Measurements from ENCODE around the gene MTAP. TPM values are rescaled to one million over a fixed set of nuclear protein-coding genes. Genes with fewer than 3 reads are reported as not detected.
A peak's percentile ranks its signal among the peaks of the same experiment; 100 is the strongest.

MTAP gene
- total RNA-seq, 2 experiments from 2014 or later, result 44.9 to 63.7 TPM

DNA sequence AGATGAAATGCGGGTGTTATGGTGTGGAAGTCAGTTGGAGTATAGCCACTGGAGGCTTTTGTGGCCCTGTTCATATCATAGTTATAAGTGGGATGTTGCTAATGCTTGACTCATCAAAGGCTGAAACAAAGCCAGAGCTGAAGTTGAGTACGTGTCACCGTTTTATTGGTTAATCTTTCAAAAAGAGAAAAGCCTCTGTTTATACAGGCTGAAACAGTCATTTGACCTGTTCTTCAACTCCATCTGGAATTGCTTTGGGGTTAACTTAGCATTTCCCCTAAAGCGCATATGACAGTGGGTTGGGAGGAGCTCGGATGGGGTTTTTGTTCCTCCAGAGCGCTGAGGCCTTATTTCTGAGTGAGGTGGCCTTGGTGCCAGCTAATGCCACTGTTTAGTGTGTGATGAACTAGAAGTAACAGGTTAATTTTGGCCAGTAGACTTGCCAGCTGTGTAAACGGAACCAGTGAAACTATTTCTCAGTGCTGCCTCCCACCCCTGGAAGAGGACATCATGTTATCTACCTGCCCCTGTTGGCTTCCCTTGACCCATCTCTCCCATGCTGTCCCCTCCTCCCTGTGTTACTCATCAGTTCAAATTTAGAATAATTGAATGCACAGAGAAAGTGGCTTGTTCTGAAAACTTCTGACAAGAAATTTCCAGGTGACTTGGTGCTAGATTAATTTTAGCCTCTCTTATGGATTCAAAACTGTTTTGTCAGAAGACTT is 34.2 kb downstream of the MTAP start:
- H3K9me3 Mint-ChIP-seq (ENCODE audit: low read depth), result peaks cover 10% of the 10 kb centered on the region
- no peak for DNase-seq
- CTCF ChIA-PET, result no interaction called here
- H3K36me3 Mint-ChIP-seq, result peaks cover 79% of the 10 kb centered on the region
- H3K4me3 Mint-ChIP-seq, result no peak overlapping the region
- H3K27ac Mint-ChIP-seq, result no peak overlapping the region
- no peaks in the 10 kb centered on the region for H3K27me3 Mint-ChIP-seq
- no peak for ATAC-seq
- H3K4me1 Mint-ChIP-seq, result peaks cover 14% of the 10 kb centered on the region

- Mint-ChIP-seq H3K27me3 (no peaks in the 10 kb centered on the region), H3K4me3 (no peak overlapping the region), H3K36me3 (peaks cover 84% of the 10 kb centered on the region), H3K4me1 (peaks cover 6% of the 10 kb centered on the region), H3K9me3 (ENCODE audit: low read depth) (peaks cover 12% of the 10 kb centered on the region), H3K27ac (no peak overlapping the region)
- DNase-seq (no peak), ATAC-seq (no peak)
- CTCF ChIA-PET, result no interaction called here
These were observed 35.1 kb downstream of the MTAP start for GRCh38 chr9:21837501-21837900.

GRCh38 chr9:21840647-21841046 is 38.2 kb downstream of the MTAP start:
- CTCF ChIA-PET, result no interaction called here
- H3K9me3 Mint-ChIP-seq (ENCODE audit: low read depth), result peaks cover 24% of the 10 kb centered on the region
- H3K4me3 Mint-ChIP-seq, result no peak overlapping the region
- ATAC-seq (no peak), DNase-seq (no peak)
- peaks cover 2% of the 10 kb centered on the region for H3K4me1 Mint-ChIP-seq
- no peaks in the 10 kb centered on the region for H3K27me3 Mint-ChIP-seq
- no peak overlapping the region for H3K27ac Mint-ChIP-seq
- peaks cover 79% of the 10 kb centered on the region for H3K36me3 Mint-ChIP-seq

DNA sequence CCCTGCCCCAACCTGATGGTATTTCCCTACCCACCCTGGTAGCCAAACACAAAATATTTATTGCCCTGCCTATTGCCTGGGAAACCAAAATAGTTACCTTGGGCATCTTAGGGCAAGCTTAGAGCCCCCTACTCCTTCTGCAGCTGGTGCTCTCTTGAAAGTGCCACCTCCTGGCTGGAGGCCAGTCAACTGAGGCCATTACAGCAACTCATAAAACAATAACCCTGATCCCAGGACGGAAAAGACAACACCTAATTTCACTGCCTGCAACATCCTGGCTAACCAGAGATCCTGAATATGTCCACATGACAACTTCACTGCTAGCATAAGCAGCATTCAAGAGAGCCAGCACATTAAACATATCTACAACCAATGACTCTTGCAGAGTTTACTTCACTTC is 38.7 kb downstream of the MTAP start:
- DNase-seq (no peak), ATAC-seq (no peak)
- peaks cover 5% of the 10 kb centered on the region for H3K4me1 Mint-ChIP-seq
- H3K27ac Mint-ChIP-seq, result no peak overlapping the region
- no peaks in the 10 kb centered on the region for H3K27me3 Mint-ChIP-seq
- CTCF ChIA-PET, result no interaction called here
- peaks cover 24% of the 10 kb centered on the region for H3K9me3 Mint-ChIP-seq (ENCODE audit: low read depth)
- H3K4me3 Mint-ChIP-seq, result no peak overlapping the region
- H3K36me3 Mint-ChIP-seq, result peaks cover 80% of the 10 kb centered on the region

DNA sequence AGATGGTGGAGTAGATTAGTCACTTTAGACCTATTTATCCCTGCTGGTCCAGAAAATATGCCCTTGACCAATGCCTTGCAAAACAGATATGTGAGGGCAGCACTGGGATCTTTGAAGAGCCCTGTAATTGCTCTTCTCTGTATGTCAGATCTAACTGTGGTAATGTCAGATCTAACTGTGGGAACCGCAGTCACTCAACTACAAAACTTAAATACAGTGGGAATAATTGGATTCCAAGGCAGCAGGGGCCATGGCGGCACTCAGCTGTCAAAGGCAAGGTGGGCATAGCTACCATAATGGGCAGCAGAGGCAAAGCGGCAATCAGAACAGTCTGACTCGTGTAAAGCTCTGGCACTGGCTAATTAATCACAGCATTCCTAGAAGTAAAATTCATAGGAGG is 46.2 kb downstream of the MTAP start:
- peaks cover 14% of the 10 kb centered on the region for H3K9me3 Mint-ChIP-seq (ENCODE audit: low read depth)
- CTCF ChIA-PET, result no interaction called here
- no peak for DNase-seq
- H3K27me3 Mint-ChIP-seq, result no peaks in the 10 kb centered on the region
- no peak overlapping the region for H3K27ac Mint-ChIP-seq
- peaks cover 25% of the 10 kb centered on the region for H3K4me1 Mint-ChIP-seq
- H3K36me3 Mint-ChIP-seq, result peaks cover 77% of the 10 kb centered on the region
- H3K4me3 Mint-ChIP-seq, result no peak overlapping the region
- ATAC-seq, result no peak

DNA sequence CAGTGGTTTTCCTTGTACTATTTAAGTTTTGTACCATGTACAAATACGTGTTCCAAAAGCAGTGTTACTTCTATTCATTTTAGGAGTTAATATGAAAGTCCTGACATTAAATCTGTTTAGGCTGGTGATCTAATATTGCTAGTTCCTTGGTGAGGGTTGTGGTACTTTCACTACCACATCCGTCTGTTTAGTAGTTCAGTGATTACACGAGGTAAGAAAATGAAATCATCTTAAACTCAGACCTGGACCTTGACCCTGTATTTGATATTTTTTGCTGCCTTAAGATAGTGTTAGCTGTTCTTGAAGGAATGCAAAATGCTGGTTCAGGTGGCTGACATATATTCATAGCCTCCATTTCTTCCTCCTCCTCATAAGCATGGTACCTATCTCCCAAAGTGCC is 50.3 kb downstream of the MTAP start:
- H3K4me1 Mint-ChIP-seq, result peaks cover 18% of the 10 kb centered on the region
- peaks cover 2% of the 10 kb centered on the region for H3K9me3 Mint-ChIP-seq (ENCODE audit: low read depth)
- H3K27me3 Mint-ChIP-seq, result no peaks in the 10 kb centered on the region
- no peak overlapping the region for H3K4me3 Mint-ChIP-seq
- H3K36me3 Mint-ChIP-seq, result peaks cover 73% of the 10 kb centered on the region
- ATAC-seq (peak; percentile 85), DNase-seq (peak; percentile 50)
- no peak overlapping the region for H3K27ac Mint-ChIP-seq
- CTCF ChIA-PET, result no interaction called here

- CTCF ChIA-PET, result interaction anchor here (1.3 to 1.7 kb wide), 2 partner anchors 40 to 155 kb away, joined by 4 to 5 read pairs; no protein-coding TSS in a partner anchor
- H3K36me3 Mint-ChIP-seq, result peaks cover 74% of the 10 kb centered on the region
These were observed 51.0 kb downstream of the MTAP start for GRCh38 chr9:21853414-21853813.

GRCh38 chr9:21854119-21854518 is 51.7 kb downstream of the MTAP start:
- Mint-ChIP-seq H3K4me3 (no peak overlapping the region), H3K4me1 (peaks cover 18% of the 10 kb centered on the region), H3K36me3 (peaks cover 74% of the 10 kb centered on the region), H3K27ac (no peak overlapping the region), H3K9me3 (ENCODE audit: low read depth) (peaks cover 2% of the 10 kb centered on the region), H3K27me3 (no peaks in the 10 kb centered on the region)
- DNase-seq (no peak), ATAC-seq (no peak)
- CTCF ChIA-PET, result interaction anchor here (1.3 to 1.7 kb wide), 2 partner anchors 41 to 154 kb away, joined by 4 to 5 read pairs; no protein-coding TSS in a partner anchor

More at GRCh38 chr9:21853414-21853813, 51.0 kb downstream of the MTAP start:
- ATAC-seq (no peak), DNase-seq (no peak)
- Mint-ChIP-seq H3K4me3 (no peak overlapping the region), H3K27ac (no peak overlapping the region), H3K9me3 (ENCODE audit: low read depth) (peaks cover 2% of the 10 kb centered on the region), H3K27me3 (no peaks in the 10 kb centered on the region), H3K4me1 (peaks cover 18% of the 10 kb centered on the region)

DNA sequence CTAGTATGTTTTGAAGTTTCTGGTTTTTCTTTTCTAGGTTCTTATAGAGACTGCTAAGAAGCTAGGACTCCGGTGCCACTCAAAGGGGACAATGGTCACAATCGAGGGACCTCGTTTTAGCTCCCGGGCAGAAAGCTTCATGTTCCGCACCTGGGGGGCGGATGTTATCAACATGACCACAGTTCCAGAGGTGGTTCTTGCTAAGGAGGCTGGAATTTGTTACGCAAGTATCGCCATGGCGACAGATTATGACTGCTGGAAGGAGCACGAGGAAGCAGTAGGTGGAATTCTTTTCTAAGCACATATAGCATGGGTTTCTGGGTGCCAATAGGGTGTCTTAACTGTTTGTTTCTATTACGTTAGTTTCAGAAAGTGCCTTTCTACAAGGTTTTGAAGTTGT is 52.2 kb downstream of the MTAP start:
- no peak for DNase-seq
- ATAC-seq, result no peak
- Mint-ChIP-seq H3K4me1 (peaks cover 18% of the 10 kb centered on the region), H3K27me3 (no peaks in the 10 kb centered on the region), H3K9me3 (ENCODE audit: low read depth) (peaks cover 2% of the 10 kb centered on the region), H3K36me3 (peaks cover 74% of the 10 kb centered on the region), H3K27ac (no peak overlapping the region), H3K4me3 (no peak overlapping the region)
- CTCF ChIA-PET, result interaction anchor here (1.3 to 1.7 kb wide), 2 partner anchors 41 to 154 kb away, joined by 4 to 5 read pairs; no protein-coding TSS in a partner anchor

DNA sequence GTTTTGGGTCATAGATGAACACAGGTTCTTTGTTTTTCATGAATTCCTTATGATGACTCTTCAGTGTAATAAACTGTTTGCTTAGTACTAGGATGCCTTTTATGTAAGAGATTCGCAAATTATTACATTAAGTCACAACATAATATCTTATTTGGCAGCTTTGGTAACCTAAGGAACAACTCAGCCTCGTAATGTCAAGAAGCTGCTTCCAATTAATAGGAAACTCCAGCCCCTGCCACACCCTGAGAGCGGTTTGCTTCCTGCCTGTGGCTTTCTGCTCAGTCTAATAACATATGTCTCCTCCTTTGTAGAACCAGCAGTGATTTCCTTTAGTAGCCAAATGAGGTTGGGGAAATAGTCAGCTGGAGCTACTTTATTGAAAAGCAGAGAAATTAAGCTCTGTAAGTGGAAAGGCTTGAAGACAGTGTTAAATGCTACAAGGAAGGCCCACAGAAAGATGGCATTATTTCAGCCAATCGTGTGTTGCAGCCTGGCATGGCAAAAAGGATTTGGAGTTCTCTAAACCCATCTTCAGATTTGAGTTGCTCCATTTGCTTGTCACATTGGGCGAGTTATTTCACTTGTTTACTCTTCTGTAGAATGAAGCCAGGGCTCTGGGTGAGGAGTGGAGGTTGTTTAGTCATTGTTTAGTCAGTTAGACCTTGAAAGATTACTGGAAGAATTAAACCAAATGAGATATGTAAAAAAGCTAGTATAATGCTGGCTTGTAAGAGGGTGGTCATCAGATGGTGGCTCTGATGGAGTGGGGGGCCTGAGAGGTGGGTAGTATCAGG is 54.1 kb downstream of the MTAP start:
- peaks cover under 1% of the 10 kb centered on the region for H3K9me3 Mint-ChIP-seq (ENCODE audit: low read depth)
- H3K27ac Mint-ChIP-seq, result no peak overlapping the region
- H3K4me3 Mint-ChIP-seq, result no peak overlapping the region
- no peak for DNase-seq
- H3K36me3 Mint-ChIP-seq, result peaks cover 71% of the 10 kb centered on the region
- CTCF ChIA-PET, result interaction anchor here (1.0 kb wide), 1 partner anchor 181 kb away, joined by 3 read pairs; no protein-coding TSS in a partner anchor
- H3K4me1 Mint-ChIP-seq, result peaks cover 16% of the 10 kb centered on the region
- H3K27me3 Mint-ChIP-seq, result no peaks in the 10 kb centered on the region
- ATAC-seq, result no peak

GRCh38 chr9:21862871-21863270 is 60.4 kb downstream of the MTAP start:
- ATAC-seq (no peak), DNase-seq (no peak)
- H3K4me1 Mint-ChIP-seq, result peaks cover 2% of the 10 kb centered on the region
- peaks cover 4% of the 10 kb centered on the region for H3K9me3 Mint-ChIP-seq (ENCODE audit: low read depth)
- H3K4me3 Mint-ChIP-seq, result no peak overlapping the region
- H3K27ac Mint-ChIP-seq, result no peak overlapping the region
- no peaks in the 10 kb centered on the region for H3K27me3 Mint-ChIP-seq
- peaks cover 70% of the 10 kb centered on the region for H3K36me3 Mint-ChIP-seq
- CTCF ChIA-PET, result interaction anchor here (0.8 kb wide), 1 partner anchor 24 kb away, joined by 4 read pairs; no protein-coding TSS in a partner anchor

- Mint-ChIP-seq H3K36me3 (peaks cover 54% of the 10 kb centered on the region), H3K4me1 (peaks cover 2% of the 10 kb centered on the region), H3K27me3 (no peaks in the 10 kb centered on the region), H3K9me3 (ENCODE audit: low read depth) (peaks cover 4% of the 10 kb centered on the region), H3K4me3 (no peak overlapping the region), H3K27ac (no peak overlapping the region)
- CTCF ChIA-PET, result no interaction called here
- ATAC-seq, result no peak
- no peak for DNase-seq
These were observed 62.1 kb downstream of the MTAP start for GRCh38 chr9:21864505-21864904.

DNA sequence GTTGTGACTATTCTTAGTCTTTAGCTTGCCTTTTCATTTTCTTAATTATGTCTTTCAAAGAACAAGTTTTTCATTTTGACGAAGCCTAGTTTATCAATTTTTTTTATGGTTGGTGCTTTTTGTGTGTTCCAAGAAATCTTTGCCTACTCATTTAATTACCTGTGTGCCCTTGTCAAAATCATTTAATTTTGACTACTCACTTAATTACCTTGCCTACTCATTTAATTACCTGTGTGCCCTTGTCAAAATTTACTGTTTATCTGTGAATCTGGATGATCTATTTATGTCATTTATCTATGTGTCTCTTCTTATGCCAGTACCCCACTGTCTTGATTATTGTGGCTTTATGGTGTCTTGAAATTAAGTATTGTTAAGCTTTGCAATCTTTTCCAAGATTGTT is 63.9 kb downstream of the MTAP start:
- Mint-ChIP-seq H3K27me3 (no peaks in the 10 kb centered on the region), H3K36me3 (peaks cover 46% of the 10 kb centered on the region), H3K9me3 (ENCODE audit: low read depth) (peaks cover 4% of the 10 kb centered on the region), H3K4me3 (no peak overlapping the region), H3K27ac (no peak overlapping the region), H3K4me1 (peaks cover 2% of the 10 kb centered on the region)
- ATAC-seq (no peak), DNase-seq (no peak)
- CTCF ChIA-PET, result interaction anchor here (0.9 kb wide), 1 partner anchor 142 kb away, joined by 3 read pairs; no protein-coding TSS in a partner anchor

Measured in activated CD8-positive, alpha-beta memory T cell treated with anti-CD3 and anti-CD28 coated beads, Interleukin-2, amount 10 ng/mL, durations not matched to agents 7 days and 5 days (primary cell).